ENCODE measurements around the gene DEPDC1.

DNA sequence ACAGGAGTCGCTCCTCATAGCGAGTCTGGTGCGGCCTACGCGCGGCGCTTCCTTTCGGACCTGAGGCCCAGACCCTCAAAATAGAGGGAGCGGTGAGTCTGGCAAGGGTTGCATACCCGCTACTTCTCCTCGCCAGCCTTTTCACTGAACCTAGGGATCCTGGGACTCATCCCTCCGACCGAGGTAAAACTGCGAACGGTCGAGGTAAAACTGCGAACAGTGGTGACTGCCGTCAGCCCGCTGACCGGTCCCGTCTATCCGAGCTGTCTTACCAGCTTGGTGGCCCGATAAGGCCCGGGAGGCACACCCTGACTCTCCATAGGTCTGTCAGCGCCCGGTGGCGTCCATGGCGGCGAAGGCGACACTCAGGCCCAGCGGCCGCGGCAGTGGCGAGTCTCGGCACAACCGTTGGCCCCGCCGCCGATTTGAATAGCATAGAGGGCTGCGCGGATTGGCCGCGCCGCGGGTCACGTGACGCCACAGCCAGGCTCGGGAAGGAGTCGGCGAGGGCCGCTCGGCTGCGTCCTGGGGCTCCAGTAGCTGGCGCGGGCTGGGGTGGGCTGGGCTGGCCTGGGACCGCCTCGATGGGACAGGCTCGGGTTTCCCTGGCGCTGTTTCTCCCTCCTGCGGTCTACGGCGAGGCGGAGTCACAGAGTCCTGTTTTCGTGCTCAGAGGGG is at the start of gene DEPDC1:
- TF ChIP-seq, protein P1, sequence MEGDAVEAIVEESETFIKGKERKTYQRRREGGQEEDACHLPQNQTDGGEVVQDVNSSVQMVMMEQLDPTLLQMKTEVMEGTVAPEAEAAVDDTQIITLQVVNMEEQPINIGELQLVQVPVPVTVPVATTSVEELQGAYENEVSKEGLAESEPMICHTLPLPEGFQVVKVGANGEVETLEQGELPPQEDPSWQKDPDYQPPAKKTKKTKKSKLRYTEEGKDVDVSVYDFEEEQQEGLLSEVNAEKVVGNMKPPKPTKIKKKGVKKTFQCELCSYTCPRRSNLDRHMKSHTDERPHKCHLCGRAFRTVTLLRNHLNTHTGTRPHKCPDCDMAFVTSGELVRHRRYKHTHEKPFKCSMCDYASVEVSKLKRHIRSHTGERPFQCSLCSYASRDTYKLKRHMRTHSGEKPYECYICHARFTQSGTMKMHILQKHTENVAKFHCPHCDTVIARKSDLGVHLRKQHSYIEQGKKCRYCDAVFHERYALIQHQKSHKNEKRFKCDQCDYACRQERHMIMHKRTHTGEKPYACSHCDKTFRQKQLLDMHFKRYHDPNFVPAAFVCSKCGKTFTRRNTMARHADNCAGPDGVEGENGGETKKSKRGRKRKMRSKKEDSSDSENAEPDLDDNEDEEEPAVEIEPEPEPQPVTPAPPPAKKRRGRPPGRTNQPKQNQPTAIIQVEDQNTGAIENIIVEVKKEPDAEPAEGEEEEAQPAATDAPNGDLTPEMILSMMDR (IDR thresholded peaks at IDR 0.05; ENCODE audit: low read depth, low read length): no peak
- TF ChIP-seq EZH2phosphoT487 (IDR thresholded peaks at IDR 0.05; ENCODE audit: low read depth): no peak
